IgD-negative memory B cell (primary cell): ENCODE data around the gene MLF1. TPM values are rescaled to one million over a fixed set of nuclear protein-coding genes. Genes with fewer than 3 reads are reported as not detected.

Source experiments
- H3K27ac Mint-ChIP-seq, 3 donors: one replicate each; pipeline ENCODE4 v1.8.0; 2020 to 2022; ENCODE audit warnings: mild to moderate bottlenecking in 3 of 3, mixed read lengths in 3 of 3, moderate library complexity in 1 of 3
- H3K27me3 Mint-ChIP-seq: one replicate; pipeline ENCODE4 v1.8.0; 2021; ENCODE audit warnings: mixed read lengths
- H3K36me3 Mint-ChIP-seq: one replicate; pipeline ENCODE4 v1.8.0; 2020; ENCODE audit warnings: mild to moderate bottlenecking, mixed read lengths
- H3K4me1 Mint-ChIP-seq, 3 donors: one replicate each; pipeline ENCODE4 v1.8.0; 2020 to 2022; ENCODE audit warnings: mixed read lengths in 3 of 3, mild to moderate bottlenecking in 1 of 3
- H3K4me3 Mint-ChIP-seq, 4 donors: one replicate each; pipeline ENCODE4 v1.8.0; 2020 to 2022; ENCODE audit warnings: mild to moderate bottlenecking in 4 of 4, mixed read lengths in 4 of 4, moderate library complexity in 3 of 4
- H3K9me3 Mint-ChIP-seq, 3 donors: one replicate each; pipeline ENCODE4 v1.8.0; 2020 to 2021; ENCODE audit warnings: mixed read lengths in 3 of 3, mild to moderate bottlenecking in 1 of 3
- polyA plus RNA-seq: library from polyadenylated mRNA; unstranded; fragments of 300-500 nt; fragmentation: Illumina TruSeq; gene quantifications from one replicate; pipeline ENCODE4 v1.2.3, GENCODE V29; 2021

The MLF1 gene
- polyA plus RNA-seq, 1 donor from 2014 or later = not detected

GRCh38 chr3:158642005-158642404 is 71.0 kb downstream of the MLF1 start:
- peaks cover 11 to 17% (median 15%) of the 10 kb centered on the region in 3 donors for H3K4me1 Mint-ChIP-seq
- no peaks in the 10 kb centered on the region for H3K27me3 Mint-ChIP-seq
- H3K9me3 Mint-ChIP-seq = no peaks in the 10 kb centered on the region
- H3K36me3 Mint-ChIP-seq = no peaks in the 10 kb centered on the region
- peak overlapping the region in 1 of 4 donors; percentile 40 for H3K4me3 Mint-ChIP-seq
- H3K27ac Mint-ChIP-seq = no peak overlapping the region

GRCh38 chr3:158642474-158643210 is 71.6 kb downstream of the MLF1 start:
- Mint-ChIP-seq H3K27me3 (no peaks in the 10 kb centered on the region), H3K9me3 (no peaks in the 10 kb centered on the region), H3K27ac (no peak overlapping the region), H3K4me1 (peaks cover 11 to 17% (median 17%) of the 10 kb centered on the region in 3 donors), H3K36me3 (no peaks in the 10 kb centered on the region), H3K4me3 (no peak overlapping the region)

GRCh38 chr3:158644345-158644908 is 73.4 kb downstream of the MLF1 start, which contains the start of gene GFM1:
TSS of gene GFM1 (plus strand) at chr3:158644527. CDS start at chr3:158644635, 108 bp downstream.
- peaks cover 16 to 22% (median 17%) of the 10 kb centered on the region in 3 donors for H3K4me1 Mint-ChIP-seq
- no peaks in the 10 kb centered on the region for H3K27me3 Mint-ChIP-seq
- peak within 1 kb of the TSS; percentile 93 to 99 (median 98) for H3K4me3 Mint-ChIP-seq
- H3K9me3 Mint-ChIP-seq = no peaks in the 10 kb centered on the region
- H3K27ac Mint-ChIP-seq = peak within 1 kb of the TSS; percentile 68 to 95 (median 86)
- H3K36me3 Mint-ChIP-seq = no peaks in the 10 kb centered on the region

- Mint-ChIP-seq H3K4me3 (no peak overlapping the region), H3K27ac (no peak overlapping the region), H3K4me1 (peaks cover 9 to 16% (median 13%) of the 10 kb centered on the region in 3 donors), H3K9me3 (no peaks in the 10 kb centered on the region), H3K36me3 (peaks cover 1% of the 10 kb centered on the region), H3K27me3 (no peaks in the 10 kb centered on the region)
These were observed 78.8 kb downstream of the MLF1 start for GRCh38 chr3:158649791-158650190.

GRCh38 chr3:158651192-158651591 is 80.2 kb downstream of the MLF1 start:
- Mint-ChIP-seq H3K36me3 (peaks cover 4% of the 10 kb centered on the region), H3K9me3 (no peaks in the 10 kb centered on the region), H3K4me1 (peaks cover 5 to 8% (median 6%) of the 10 kb centered on the region in 3 donors), H3K27ac (no peak overlapping the region), H3K4me3 (no peak overlapping the region), H3K27me3 (no peaks in the 10 kb centered on the region)

GRCh38 chr3:158652463-158652862 is 81.5 kb downstream of the MLF1 start:
- H3K4me1 Mint-ChIP-seq = peaks cover 0 to 6% (median 5%) of the 10 kb centered on the region in 3 donors

More at GRCh38 chr3:158652463-158652862, 81.5 kb downstream of the MLF1 start:
- Mint-ChIP-seq H3K4me3 (no peak overlapping the region), H3K27me3 (no peaks in the 10 kb centered on the region), H3K9me3 (no peaks in the 10 kb centered on the region), H3K27ac (no peak overlapping the region), H3K36me3 (peaks cover 4% of the 10 kb centered on the region)

Other genes with a start within 250 kb of the MLF1 start
- 29.2 TPM for gene GFM1, start 73.3 kb downstream of the MLF1 start, polyA plus RNA-seq
- 9.0 TPM for gene LXN, start 101.5 kb downstream of the MLF1 start, polyA plus RNA-seq
- 0.28 TPM for gene RARRES1, start 161.3 kb downstream of the MLF1 start, polyA plus RNA-seq
- 66.6 TPM for gene MFSD1, start 230.9 kb downstream of the MLF1 start, polyA plus RNA-seq